KMS-11 (cell line): ENCODE results near the gene ADGRG6.

Experiments used
- H2AFZ ChIP-seq: fragments of 200-600 bp; sonication (generic); 2 replicates; pipeline ENCODE4 v1.6.1; 2016; ENCODE audit warnings: antibody characterized with exemption, mixed run types, low read depth
- H3K27ac ChIP-seq: fragments of 200-600 bp; sonication (generic); 2 replicates; pipeline ENCODE4 v1.6.1; 2016; ENCODE audit warnings: mild to moderate bottlenecking, mixed run types
- H3K27me3 ChIP-seq: fragments of 200-600 bp; sonication (generic); 2 replicates; pipeline ENCODE4 v1.6.1; 2017; ENCODE audit warnings: mild to moderate bottlenecking, low read depth, mixed run types, moderate library complexity; ENCODE audit not compliant: insufficient read depth
- H3K36me3 ChIP-seq: fragments of 200-600 bp; sonication (generic); 2 replicates; pipeline ENCODE4 v1.6.1; 2017; ENCODE audit warnings: mild to moderate bottlenecking, mixed run types; ENCODE audit not compliant: insufficient read depth
- H3K4me1 ChIP-seq: fragments of 200-600 bp; sonication (generic); 2 replicates; pipeline ENCODE4 v1.6.1; 2016; ENCODE audit warnings: mild to moderate bottlenecking, low read depth, mixed run types; ENCODE audit not compliant: poor library complexity, severe bottlenecking
- H3K4me2 ChIP-seq: fragments of 200-600 bp; sonication (generic); 2 replicates; pipeline ENCODE4 v1.7.0; 2016; ENCODE audit warnings: mild to moderate bottlenecking, mixed run types
- H3K4me3 ChIP-seq: fragments of 200-600 bp; sonication (generic); IDR thresholded peaks from 2 replicates; pipeline ENCODE4 v1.6.1; 2017; ENCODE audit warnings: low read depth, low read length, mixed read lengths; ENCODE audit not compliant: insufficient read depth
- H3K79me2 ChIP-seq: fragments of 200-600 bp; sonication (generic); 2 replicates; pipeline ENCODE4 v1.6.1; 2016; ENCODE audit warnings: low read depth, mixed run types; ENCODE audit not compliant: insufficient read depth
- H3K9ac ChIP-seq: fragments of 200-600 bp; sonication (generic); 2 replicates; pipeline ENCODE4 v1.6.1; 2016; ENCODE audit warnings: mild to moderate bottlenecking, mixed run types
- H4K20me1 ChIP-seq: fragments of 200-600 bp; sonication (generic); 2 replicates; pipeline ENCODE4 v1.6.1; 2016; ENCODE audit warnings: mild to moderate bottlenecking, mixed run types; ENCODE audit not compliant: insufficient read depth
- CTCF ChIP-seq: fragments of 200-600 bp; sonication (generic); conservative IDR thresholded peaks from 2 replicates; pipeline ENCODE4 v1.6.1; 2017; ENCODE audit warnings: low read depth, mild to moderate bottlenecking, antibody characterized with exemption, low read length, moderate library complexity, mixed read lengths

The ADGRG6 gene

GRCh38 chr6:142474531-142475289 is 172.9 kb downstream of the ADGRG6 start:
- H3K4me2 ChIP-seq: no peak overlapping the region
- H3K79me2 ChIP-seq: no peaks in the 10 kb centered on the region
- no peaks in the 10 kb centered on the region for H3K27me3 ChIP-seq
- no peaks in the 10 kb centered on the region for H3K36me3 ChIP-seq
- TF ChIP-seq CTCF: peak; percentile 80
- no peak overlapping the region for H3K27ac ChIP-seq
- H3K4me3 ChIP-seq: no peak overlapping the region
- no peak overlapping the region for H2AFZ ChIP-seq
- peaks cover 5% of the 10 kb centered on the region for H3K4me1 ChIP-seq
- H4K20me1 ChIP-seq: no peaks in the 10 kb centered on the region
- no peak overlapping the region for H3K9ac ChIP-seq

GRCh38 chr6:142476452-142476851 is 174.6 kb downstream of the ADGRG6 start:
- no peaks in the 10 kb centered on the region for H4K20me1 ChIP-seq
- H3K9ac ChIP-seq: no peak overlapping the region
- no peaks in the 10 kb centered on the region for H3K79me2 ChIP-seq
- H2AFZ ChIP-seq: no peak overlapping the region
- peaks cover 5% of the 10 kb centered on the region for H3K4me1 ChIP-seq
- H3K27ac ChIP-seq: no peak overlapping the region
- no peak overlapping the region for H3K4me3 ChIP-seq
- no peaks in the 10 kb centered on the region for H3K36me3 ChIP-seq
- no peaks in the 10 kb centered on the region for H3K27me3 ChIP-seq
- TF ChIP-seq CTCF: no peak
- H3K4me2 ChIP-seq: no peak overlapping the region

- no peak overlapping the region for H3K27ac ChIP-seq
- no peaks in the 10 kb centered on the region for H3K79me2 ChIP-seq
- no peak overlapping the region for H3K4me3 ChIP-seq
- no peak overlapping the region for H3K9ac ChIP-seq
- no peak overlapping the region; the same call in 1 of the 2 replicates for H2AFZ ChIP-seq
- H3K27me3 ChIP-seq: no peaks in the 10 kb centered on the region
- H4K20me1 ChIP-seq: no peaks in the 10 kb centered on the region
- H3K4me1 ChIP-seq: peaks cover 5% of the 10 kb centered on the region
- H3K36me3 ChIP-seq: no peaks in the 10 kb centered on the region
- no peak for TF ChIP-seq CTCF
- no peak overlapping the region for H3K4me2 ChIP-seq
Observed at GRCh38 chr6:142478117-142478516, 176.3 kb downstream of the ADGRG6 start.

- H3K4me1 ChIP-seq: peaks cover 5% of the 10 kb centered on the region
- H3K79me2 ChIP-seq: no peaks in the 10 kb centered on the region
- no peak overlapping the region for H3K4me2 ChIP-seq
- no peak overlapping the region for H3K4me3 ChIP-seq
- H3K27me3 ChIP-seq: no peaks in the 10 kb centered on the region
- no peak overlapping the region for H3K9ac ChIP-seq
- no peaks in the 10 kb centered on the region for H4K20me1 ChIP-seq
- H2AFZ ChIP-seq: no peak overlapping the region
- H3K27ac ChIP-seq: no peak overlapping the region
- no peak for TF ChIP-seq CTCF
- H3K36me3 ChIP-seq: no peaks in the 10 kb centered on the region
Observed at GRCh38 chr6:142481466-142481865, 179.7 kb downstream of the ADGRG6 start.
